ENCODE data around the gene INPPL1. TPM values are rescaled to one million over a fixed set of nuclear protein-coding genes. Genes with fewer than 3 reads are reported as not detected.

INPPL1 gene
- total and polyA plus RNA-seq, 8 donors, result 20.9 to 226 (median 99.2) TPM

DNA sequence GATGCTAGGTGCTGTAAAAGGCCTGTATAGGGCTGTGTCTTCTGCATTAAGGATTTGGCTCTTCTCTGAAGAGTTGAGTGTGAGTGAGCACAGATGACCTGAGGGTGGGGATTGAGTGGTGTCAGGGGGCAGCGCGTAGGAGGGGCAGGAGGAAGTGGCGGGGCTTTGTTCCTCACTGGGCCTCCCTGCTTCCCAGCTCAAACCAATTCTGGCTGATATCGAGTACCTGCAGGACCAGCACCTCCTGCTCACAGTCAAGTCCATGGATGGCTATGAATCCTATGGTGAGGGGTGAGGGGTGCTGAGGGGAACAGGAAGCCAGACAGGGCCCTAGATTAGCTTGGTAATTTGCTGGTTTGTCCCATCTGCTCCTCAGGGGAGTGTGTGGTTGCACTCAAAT is 10.4 kb downstream of the INPPL1 start:
- peaks cover 12 to 51% (median 39%) of the 10 kb centered on the region in 4 donors for H3K4me1 ChIP-seq
- WGBS, 5 donors, result 85 to 98% (median 93%) methylated on average over 4 of the region's 4 CpGs
- peaks cover 73 to 87% (median 82%) of the 10 kb centered on the region in 4 donors for H3K36me3 ChIP-seq
- no peak for DNase-seq
- intact Hi-C loops (cut with DNase I; ENCODE audit: low total_unique reads), result no loop called here
- TF ChIP-seq EP300 (IDR thresholded peaks at IDR 0.05), result no peak
- H3K27ac ChIP-seq, result no peak overlapping the region
- H3K9me3 ChIP-seq, result no peaks in the 10 kb centered on the region
- H3K27me3 ChIP-seq, result peaks cover 0 to 10% (median 0%) of the 10 kb centered on the region in 3 donors
- no peak overlapping the region for H3K4me3 ChIP-seq

DNA sequence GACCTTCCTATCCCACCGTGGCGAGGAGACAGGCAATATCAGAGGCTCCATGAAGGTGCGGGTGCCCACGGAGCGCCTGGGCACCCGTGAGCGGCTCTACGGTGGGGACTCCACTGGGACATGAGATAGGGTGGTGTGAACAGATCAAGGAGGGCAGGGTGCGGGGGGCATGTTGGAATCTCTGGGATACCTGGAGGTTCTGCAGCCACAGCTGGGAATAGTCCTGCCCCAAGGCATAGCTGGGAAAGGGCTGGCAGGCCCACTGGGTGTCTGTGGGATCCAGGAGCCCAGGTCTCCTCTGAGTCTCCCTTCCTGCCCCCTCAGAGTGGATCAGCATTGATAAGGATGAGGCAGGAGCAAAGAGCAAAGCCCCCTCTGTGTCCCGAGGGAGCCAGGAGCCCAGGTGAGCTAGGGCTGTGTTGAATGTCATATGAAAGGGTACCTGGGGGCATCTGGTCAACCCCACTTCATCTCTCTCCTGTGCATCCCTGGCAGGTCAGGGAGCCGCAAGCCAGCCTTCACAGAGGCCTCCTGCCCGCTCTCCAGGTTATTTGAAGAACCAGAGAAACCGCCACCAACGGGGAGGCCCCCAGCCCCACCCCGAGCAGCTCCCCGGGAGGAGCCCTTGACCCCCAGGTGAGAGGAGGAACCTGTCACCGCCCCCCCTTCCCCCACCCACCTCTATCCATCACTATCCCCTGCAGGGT is 10.9 kb downstream of the INPPL1 start:
- Histone ChIP-seq H3K27ac (peak overlapping the region in 2 of 5 donors; percentile 49 to 51), H3K27me3 (peaks cover 0 to 15% (median 2%) of the 10 kb centered on the region in 3 donors), H3K9me3 (no peaks in the 10 kb centered on the region), H3K36me3 (peaks cover 68 to 81% (median 76%) of the 10 kb centered on the region in 4 donors), H3K4me3 (no peak overlapping the region), H3K4me1 (peaks cover 17 to 56% (median 45%) of the 10 kb centered on the region in 4 donors)
- DNase-seq, result no peak
- intact Hi-C loops (cut with DNase I; ENCODE audit: low total_unique reads), result no loop called here
- WGBS, 5 donors, result 81 to 92% (median 88%) methylated on average over 13 to 17 of the region's 17 CpGs
- TF ChIP-seq, protein P1, sequence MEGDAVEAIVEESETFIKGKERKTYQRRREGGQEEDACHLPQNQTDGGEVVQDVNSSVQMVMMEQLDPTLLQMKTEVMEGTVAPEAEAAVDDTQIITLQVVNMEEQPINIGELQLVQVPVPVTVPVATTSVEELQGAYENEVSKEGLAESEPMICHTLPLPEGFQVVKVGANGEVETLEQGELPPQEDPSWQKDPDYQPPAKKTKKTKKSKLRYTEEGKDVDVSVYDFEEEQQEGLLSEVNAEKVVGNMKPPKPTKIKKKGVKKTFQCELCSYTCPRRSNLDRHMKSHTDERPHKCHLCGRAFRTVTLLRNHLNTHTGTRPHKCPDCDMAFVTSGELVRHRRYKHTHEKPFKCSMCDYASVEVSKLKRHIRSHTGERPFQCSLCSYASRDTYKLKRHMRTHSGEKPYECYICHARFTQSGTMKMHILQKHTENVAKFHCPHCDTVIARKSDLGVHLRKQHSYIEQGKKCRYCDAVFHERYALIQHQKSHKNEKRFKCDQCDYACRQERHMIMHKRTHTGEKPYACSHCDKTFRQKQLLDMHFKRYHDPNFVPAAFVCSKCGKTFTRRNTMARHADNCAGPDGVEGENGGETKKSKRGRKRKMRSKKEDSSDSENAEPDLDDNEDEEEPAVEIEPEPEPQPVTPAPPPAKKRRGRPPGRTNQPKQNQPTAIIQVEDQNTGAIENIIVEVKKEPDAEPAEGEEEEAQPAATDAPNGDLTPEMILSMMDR (IDR thresholded peaks at IDR 0.05), result no peak
- no peak for TF ChIP-seq POLR2A (IDR thresholded peaks at IDR 0.05)
- no peak for TF ChIP-seq EP300 (IDR thresholded peaks at IDR 0.05)

DNA sequence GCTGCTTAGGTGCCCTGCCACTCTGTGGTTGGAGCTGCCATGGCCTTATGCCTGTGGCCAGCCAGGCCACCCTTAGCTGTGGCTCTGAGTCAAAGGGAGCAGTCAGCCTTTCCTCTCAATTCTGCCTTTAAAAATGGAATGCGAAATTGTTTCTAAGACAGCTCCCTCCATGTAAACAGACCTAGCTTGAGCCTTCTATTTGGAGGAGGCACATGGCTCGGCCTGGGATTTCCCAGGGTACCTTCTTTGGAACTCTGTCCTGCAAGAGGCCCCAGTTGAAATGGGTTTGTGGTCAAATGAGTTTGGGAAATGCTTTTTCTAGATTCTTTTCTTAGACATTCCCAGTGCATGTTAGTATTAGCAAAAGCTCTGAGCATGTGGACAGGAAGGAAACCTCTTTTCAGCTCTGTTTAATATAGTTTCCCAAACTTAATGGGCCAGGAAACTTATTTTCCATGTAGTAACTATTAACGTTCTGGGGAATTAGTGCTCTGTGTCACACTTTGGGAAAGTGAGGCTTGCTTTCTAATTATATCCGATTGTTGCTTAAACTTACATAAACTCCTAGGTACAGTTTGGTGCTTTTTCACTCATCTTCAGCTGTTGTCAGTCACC is 11.6 kb downstream of the INPPL1 start:
- intact Hi-C loops (cut with DNase I; ENCODE audit: low total_unique reads), result no loop called here
- no peak overlapping the region for H3K4me3 ChIP-seq
- H3K27ac ChIP-seq, result peak overlapping the region in 2 of 5 donors; percentile 49 to 51
- DNase-seq, result no peak
- no peaks in the 10 kb centered on the region for H3K9me3 ChIP-seq
- TF ChIP-seq, protein P1 (IDR thresholded peaks at IDR 0.05), result no peak
- no peak for TF ChIP-seq POLR2AphosphoS5 (IDR thresholded peaks at IDR 0.05)
- no peak for TF ChIP-seq POLR2A (IDR thresholded peaks at IDR 0.05)
- no peak for TF ChIP-seq EP300 (IDR thresholded peaks at IDR 0.05)
- H3K27me3 ChIP-seq, result peaks cover 0 to 22% (median 9%) of the 10 kb centered on the region in 3 donors
- 40 to 73% (median 65%) methylated on average over 4 of the region's 4 CpGs for WGBS, 5 donors
- H3K4me1 ChIP-seq, result peaks cover 23 to 63% (median 52%) of the 10 kb centered on the region in 4 donors
- peaks cover 61 to 74% (median 69%) of the 10 kb centered on the region in 4 donors for H3K36me3 ChIP-seq

DNA sequence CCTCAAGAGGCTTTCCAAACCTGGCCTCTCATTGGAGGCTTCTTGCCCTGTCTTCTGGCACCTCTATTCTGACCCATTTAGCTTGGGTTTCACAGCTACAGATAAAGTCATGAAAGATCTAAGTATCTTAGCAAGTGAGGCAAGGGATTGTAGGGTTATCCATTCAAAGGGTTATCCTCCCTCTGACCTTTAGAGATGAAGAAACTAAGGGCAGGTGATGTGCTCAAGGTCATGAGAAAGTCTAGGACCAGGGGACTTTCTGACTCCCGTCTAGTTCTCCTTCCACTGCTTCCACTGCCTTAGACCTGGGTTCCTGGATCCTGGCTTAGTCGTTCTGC is 12.2 kb downstream of the INPPL1 start:
- H3K36me3 ChIP-seq, result peaks cover 55 to 69% (median 63%) of the 10 kb centered on the region in 4 donors
- H3K4me3 ChIP-seq, result no peak overlapping the region
- peaks cover 24 to 65% (median 53%) of the 10 kb centered on the region in 4 donors for H3K4me1 ChIP-seq
- 41 to 92% (median 66%) methylated on average over 2 of the region's 2 CpGs for WGBS, 5 donors
- intact Hi-C loops (cut with DNase I; ENCODE audit: low total_unique reads), result no loop called here
- TF ChIP-seq, protein P1 (IDR thresholded peaks at IDR 0.05), result no peak
- TF ChIP-seq POLR2A (IDR thresholded peaks at IDR 0.05) (no peak), POLR2AphosphoS5 (IDR thresholded peaks at IDR 0.05) (no peak), EP300 (IDR thresholded peaks at IDR 0.05) (no peak)
- H3K9me3 ChIP-seq, result no peaks in the 10 kb centered on the region
- peak overlapping the region in 3 of 5 donors; percentile 14 to 76 (median 49) for H3K27ac ChIP-seq
- H3K27me3 ChIP-seq, result peaks cover 0 to 28% (median 15%) of the 10 kb centered on the region in 3 donors
- DNase-seq, result no peak
